Measurements from ENCODE around the gene CERS3.

DNA sequence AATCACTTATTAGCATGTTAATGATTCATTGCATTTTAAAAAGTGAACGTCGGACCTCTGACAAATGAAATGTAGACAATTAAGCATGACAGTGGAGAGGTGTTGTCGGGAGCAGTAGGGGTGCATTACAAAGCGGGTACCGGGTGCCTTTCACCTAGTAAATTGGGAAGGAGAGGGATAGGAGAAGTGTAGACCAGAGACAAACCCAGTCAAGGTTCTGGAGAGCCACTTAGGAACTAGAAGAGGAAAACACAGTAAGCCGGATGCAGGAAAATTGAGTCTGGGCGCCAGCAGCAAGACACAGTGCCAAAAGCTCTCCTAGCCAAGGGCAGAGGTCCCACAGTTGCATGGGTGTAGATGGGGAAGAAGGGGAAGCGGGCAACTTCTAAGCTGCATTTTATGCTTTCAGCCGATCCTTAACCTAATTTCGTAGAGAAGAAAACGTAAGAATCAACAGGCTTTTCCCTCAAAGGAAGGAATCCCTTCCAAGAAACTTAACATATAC lies 3.1 kb upstream of the CERS3 start:
- TF ChIP-seq, protein P1, sequence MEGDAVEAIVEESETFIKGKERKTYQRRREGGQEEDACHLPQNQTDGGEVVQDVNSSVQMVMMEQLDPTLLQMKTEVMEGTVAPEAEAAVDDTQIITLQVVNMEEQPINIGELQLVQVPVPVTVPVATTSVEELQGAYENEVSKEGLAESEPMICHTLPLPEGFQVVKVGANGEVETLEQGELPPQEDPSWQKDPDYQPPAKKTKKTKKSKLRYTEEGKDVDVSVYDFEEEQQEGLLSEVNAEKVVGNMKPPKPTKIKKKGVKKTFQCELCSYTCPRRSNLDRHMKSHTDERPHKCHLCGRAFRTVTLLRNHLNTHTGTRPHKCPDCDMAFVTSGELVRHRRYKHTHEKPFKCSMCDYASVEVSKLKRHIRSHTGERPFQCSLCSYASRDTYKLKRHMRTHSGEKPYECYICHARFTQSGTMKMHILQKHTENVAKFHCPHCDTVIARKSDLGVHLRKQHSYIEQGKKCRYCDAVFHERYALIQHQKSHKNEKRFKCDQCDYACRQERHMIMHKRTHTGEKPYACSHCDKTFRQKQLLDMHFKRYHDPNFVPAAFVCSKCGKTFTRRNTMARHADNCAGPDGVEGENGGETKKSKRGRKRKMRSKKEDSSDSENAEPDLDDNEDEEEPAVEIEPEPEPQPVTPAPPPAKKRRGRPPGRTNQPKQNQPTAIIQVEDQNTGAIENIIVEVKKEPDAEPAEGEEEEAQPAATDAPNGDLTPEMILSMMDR (IDR thresholded peaks at IDR 0.05) = no peak
- TF ChIP-seq EZH2 (IDR thresholded peaks at IDR 0.05; ENCODE audit: borderline replicate concordance, insufficient read depth, low read depth, low read length, poor library complexity, severe bottlenecking) = no peak
